GM10266 (cell line): ENCODE measurements around the gene PABPN1L.

ENCODE experiments used
- DNase-seq: peaks from one replicate; pipeline ENCODE4 v3.0.0; 2012; ENCODE audit errors: extremely low spot score
- CTCF ChIP-seq: IDR thresholded peaks from 2 replicates; pipeline ENCODE4 v1.5.1; 2012; ENCODE audit warnings: mild to moderate bottlenecking, low read depth; ENCODE audit not compliant: control insufficient read depth, insufficient read depth; ENCODE audit errors: missing control alignments

The PABPN1L gene

GRCh38 chr16:88877564-88878289 lies 11.3 kb upstream of the PABPN1L start:
- no peak for TF ChIP-seq CTCF
- no peak for DNase-seq

DNA sequence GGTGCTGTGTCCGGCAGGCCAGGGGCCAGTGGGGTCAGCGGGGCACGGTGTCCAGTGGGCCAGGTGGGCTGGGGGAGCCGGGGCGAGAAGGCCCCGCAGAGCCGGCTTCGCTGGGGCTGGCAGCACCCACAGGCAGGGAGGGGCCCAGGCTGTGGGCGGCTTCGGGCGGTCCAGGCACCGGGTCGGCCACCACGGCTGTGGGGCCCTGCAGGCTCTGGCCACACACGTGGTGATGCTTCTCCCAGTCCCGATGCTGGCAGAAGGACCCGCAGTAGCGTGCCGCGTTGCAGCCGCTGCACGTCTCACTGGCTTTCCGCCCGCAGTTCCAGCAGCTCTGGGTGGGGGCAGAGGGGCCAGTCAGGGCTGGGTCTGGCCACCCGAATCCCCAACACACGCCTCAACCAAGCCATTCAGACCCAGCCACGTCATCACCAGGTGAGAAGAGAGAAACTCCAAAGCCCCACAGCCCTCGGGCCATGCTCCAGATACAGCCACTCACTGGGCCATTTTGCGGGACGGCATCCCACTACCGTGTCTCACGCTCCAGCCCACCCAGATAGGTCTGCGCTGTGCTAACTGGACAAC lies 10.6 kb upstream of the PABPN1L start:
- no peak for DNase-seq
- no peak for TF ChIP-seq CTCF

DNA sequence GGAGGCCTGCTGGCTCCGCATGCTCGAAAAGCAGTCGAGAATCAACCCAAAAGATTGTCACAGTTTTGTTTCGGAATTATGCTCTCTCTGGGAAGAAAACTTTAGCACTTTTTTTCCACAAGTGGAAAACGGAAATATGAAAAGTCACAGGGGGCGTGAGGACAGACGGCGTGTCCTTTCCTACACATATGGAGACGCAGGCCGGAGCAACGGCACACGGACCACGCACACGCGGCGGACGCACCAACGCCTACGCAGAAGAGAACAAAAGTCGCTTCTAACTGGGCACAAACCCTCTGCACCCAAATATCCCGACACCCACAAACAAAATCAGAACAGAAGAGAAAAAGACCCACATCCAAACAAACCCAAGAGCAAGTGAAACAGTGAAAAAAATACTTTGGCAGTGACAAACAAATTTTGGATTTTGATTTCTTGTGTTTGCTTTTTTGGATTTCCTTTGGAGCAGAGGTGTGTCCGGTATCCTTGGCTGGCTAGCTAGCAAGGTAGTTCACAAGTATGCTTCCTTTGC lies 9.3 kb upstream of the PABPN1L start:
- no peak for DNase-seq
- no peak for TF ChIP-seq CTCF

DNA sequence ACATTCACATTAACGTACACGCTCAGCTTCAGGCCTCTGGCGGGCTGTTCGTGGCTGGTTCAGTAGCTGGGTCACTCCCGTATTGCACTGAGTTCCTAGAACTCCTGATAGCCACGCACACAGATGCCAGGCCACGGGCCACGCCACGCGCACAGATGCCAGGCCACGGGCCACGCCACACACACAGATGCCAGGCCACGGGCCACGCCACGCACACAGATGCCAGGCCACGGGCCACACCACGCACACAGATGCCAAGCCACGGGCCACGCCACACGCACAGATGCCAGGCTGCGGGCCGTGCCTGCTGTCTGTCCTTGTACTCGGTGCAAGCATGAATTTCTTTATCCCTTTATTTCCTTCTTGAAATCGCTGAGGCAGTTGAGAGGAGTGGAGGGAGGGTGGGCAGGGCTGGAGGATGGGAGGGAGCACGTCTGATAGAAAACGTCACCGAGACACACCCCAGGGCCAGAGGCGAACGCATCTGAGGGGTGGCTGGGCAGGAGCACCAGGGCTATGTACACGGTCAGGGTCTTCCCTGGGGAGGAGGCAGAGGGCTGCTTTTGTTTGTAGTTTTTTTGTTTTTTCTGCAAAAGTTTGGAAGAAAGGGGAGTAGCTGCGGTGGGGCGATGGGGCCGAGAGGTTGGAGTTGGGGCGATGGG lies 8.6 kb upstream of the PABPN1L start:
- no peak for TF ChIP-seq CTCF
- no peak for DNase-seq

GRCh38 chr16:88872650-88873331 lies 6.3 kb upstream of the PABPN1L start:
- no peak for DNase-seq
- TF ChIP-seq CTCF, result no peak

DNA sequence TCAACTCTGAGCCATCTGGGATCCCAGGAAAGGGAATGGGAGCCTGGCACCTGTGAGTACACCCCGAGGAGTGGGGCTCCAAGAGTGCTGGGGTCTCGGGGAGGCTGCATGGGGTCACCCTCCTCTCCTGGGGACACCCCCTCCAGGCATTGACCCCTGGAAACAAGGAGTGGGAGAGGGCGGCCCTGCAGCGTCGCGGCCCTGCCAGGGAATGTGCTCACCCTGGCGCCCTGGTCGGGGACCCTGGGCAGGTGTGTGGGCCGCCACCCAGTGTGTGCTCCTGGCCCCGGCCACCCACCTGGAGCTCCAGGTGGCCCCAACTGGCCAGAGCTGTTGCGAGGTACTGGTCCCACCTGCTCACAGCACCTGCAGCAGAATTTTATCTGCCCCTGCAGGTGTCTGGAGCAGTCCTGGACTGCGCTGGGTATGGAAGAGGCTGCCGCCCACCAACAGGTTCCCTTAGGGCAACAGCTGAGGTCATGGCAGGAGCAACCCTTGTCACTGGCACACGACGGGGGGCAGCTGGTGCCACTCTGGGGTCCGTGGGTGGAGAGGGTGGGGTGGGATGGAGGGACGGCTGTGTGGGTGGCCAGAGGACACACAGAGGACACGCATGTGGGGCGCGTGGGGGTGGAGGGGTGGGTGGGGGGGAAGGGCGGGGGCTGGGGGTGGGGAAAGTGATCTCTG lies 5.4 kb upstream of the PABPN1L start:
- DNase-seq, result no peak
- TF ChIP-seq CTCF, result no peak
